Measurements from ENCODE around the gene ARHGAP10. TPM values are rescaled to one million over a fixed set of nuclear protein-coding genes. Genes with fewer than 3 reads are reported as not detected.

Gene ARHGAP10
- total RNA-seq, 1 donor from 2014 or later = 28.0 TPM

DNA sequence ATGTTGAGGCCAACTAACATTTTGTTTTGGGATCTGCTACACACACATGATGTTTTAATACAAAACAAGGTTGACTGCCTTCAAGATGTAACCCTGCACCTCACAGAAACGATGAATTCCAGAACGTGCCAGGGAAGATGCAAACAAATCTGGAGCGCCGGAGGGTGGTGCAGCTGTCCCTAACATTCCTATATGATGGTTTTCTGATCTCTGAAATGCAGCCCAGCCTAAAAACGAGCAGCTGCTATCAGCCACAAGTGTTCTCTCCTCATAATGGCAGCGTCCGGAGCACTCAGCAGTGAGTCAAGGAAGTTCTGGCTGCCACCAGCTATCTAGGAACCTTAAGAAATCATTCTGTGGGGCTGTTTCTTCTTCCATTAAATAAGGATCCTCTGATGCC is 376.9 kb downstream of the ARHGAP10 start:
- H3K4me1 Mint-ChIP-seq (ENCODE audit: low read depth, unreplicated experiment) = peaks cover 20% of the 10 kb centered on the region
- Histone ChIP-seq H4K20me1 (ENCODE audit: insufficient read depth, low read length) (no peaks in the 10 kb centered on the region), H2AFZ (ENCODE audit: low read depth, low read length) (no peak overlapping the region), H3K4me3 (ENCODE audit: insufficient read depth, low read depth, low read length) (no peak overlapping the region), H3K27ac (ENCODE audit: low read depth, low read length) (no peak overlapping the region), H3K9me3 (ENCODE audit: insufficient read depth, low read depth, low read length) (no peaks in the 10 kb centered on the region), H3K9ac (ENCODE audit: low read length) (no peak overlapping the region), H3K4me2 (ENCODE audit: low read length) (no peak overlapping the region), H3K4me1 (ENCODE audit: insufficient read depth, low read length) (peaks cover 12% of the 10 kb centered on the region), H3K79me2 (ENCODE audit: insufficient read depth, low read length) (no peaks in the 10 kb centered on the region), H3K27me3 (ENCODE audit: insufficient read depth, low read length) (no peaks in the 10 kb centered on the region), H3K36me3 (ENCODE audit: insufficient read depth, low read length) (no peaks in the 10 kb centered on the region)
- H3K36me3 Mint-ChIP-seq (ENCODE audit: low read depth, unreplicated experiment) = peaks cover 5% of the 10 kb centered on the region
- no peak for TF ChIP-seq EZH2 (IDR thresholded peaks at IDR 0.05; ENCODE audit: insufficient read depth, low read length)
- TF ChIP-seq, protein P1, sequence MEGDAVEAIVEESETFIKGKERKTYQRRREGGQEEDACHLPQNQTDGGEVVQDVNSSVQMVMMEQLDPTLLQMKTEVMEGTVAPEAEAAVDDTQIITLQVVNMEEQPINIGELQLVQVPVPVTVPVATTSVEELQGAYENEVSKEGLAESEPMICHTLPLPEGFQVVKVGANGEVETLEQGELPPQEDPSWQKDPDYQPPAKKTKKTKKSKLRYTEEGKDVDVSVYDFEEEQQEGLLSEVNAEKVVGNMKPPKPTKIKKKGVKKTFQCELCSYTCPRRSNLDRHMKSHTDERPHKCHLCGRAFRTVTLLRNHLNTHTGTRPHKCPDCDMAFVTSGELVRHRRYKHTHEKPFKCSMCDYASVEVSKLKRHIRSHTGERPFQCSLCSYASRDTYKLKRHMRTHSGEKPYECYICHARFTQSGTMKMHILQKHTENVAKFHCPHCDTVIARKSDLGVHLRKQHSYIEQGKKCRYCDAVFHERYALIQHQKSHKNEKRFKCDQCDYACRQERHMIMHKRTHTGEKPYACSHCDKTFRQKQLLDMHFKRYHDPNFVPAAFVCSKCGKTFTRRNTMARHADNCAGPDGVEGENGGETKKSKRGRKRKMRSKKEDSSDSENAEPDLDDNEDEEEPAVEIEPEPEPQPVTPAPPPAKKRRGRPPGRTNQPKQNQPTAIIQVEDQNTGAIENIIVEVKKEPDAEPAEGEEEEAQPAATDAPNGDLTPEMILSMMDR (IDR thresholded peaks at IDR 0.05; ENCODE audit: insufficient read depth, low read depth, low read length) = no peak
- no peak overlapping the region for H3K4me3 Mint-ChIP-seq (ENCODE audit: unreplicated experiment)
- no peaks in the 10 kb centered on the region for H3K27me3 Mint-ChIP-seq (ENCODE audit: low read depth, unreplicated experiment)
- DNase-seq (ENCODE audit: low read depth) (no peak), FAIRE-seq (no peak)
- peaks cover 15% of the 10 kb centered on the region for H3K9me3 Mint-ChIP-seq (ENCODE audit: unreplicated experiment)
- no peak overlapping the region for H3K27ac Mint-ChIP-seq (ENCODE audit: unreplicated experiment)

DNA sequence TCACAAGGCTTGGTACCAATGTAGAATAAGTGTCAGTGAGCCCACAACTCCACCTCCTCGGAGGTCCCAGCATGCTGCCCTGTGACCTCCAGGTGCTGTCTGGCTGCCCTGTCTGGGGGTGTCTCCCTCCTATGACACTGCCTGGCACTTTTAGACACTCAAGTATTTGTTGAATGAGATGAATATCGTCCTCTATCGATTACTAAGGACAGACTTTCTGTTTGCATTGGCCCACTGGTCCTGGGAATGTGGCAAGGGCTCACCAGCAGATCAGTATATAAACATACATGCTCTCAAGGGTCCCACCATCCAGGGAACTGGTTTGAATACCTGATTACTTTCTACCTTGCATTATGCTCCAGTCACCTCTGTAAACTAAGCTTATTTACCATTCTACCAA is 377.3 kb downstream of the ARHGAP10 start:
- Histone ChIP-seq H3K36me3 (ENCODE audit: insufficient read depth, low read length) (no peaks in the 10 kb centered on the region), H3K4me3 (ENCODE audit: insufficient read depth, low read depth, low read length) (no peak overlapping the region), H3K79me2 (ENCODE audit: insufficient read depth, low read length) (no peaks in the 10 kb centered on the region), H2AFZ (ENCODE audit: low read depth, low read length) (no peak overlapping the region), H3K4me1 (ENCODE audit: insufficient read depth, low read length) (peaks cover 12% of the 10 kb centered on the region), H3K27ac (ENCODE audit: low read depth, low read length) (no peak overlapping the region), H3K4me2 (ENCODE audit: low read length) (no peak overlapping the region), H4K20me1 (ENCODE audit: insufficient read depth, low read length) (no peaks in the 10 kb centered on the region), H3K9me3 (ENCODE audit: insufficient read depth, low read depth, low read length) (no peaks in the 10 kb centered on the region), H3K27me3 (ENCODE audit: insufficient read depth, low read length) (no peaks in the 10 kb centered on the region), H3K9ac (ENCODE audit: low read length) (no peak overlapping the region)
- Mint-ChIP-seq H3K9me3 (ENCODE audit: unreplicated experiment) (peaks cover 15% of the 10 kb centered on the region), H3K27me3 (ENCODE audit: low read depth, unreplicated experiment) (no peaks in the 10 kb centered on the region), H3K4me1 (ENCODE audit: low read depth, unreplicated experiment) (peaks cover 20% of the 10 kb centered on the region), H3K27ac (ENCODE audit: unreplicated experiment) (no peak overlapping the region), H3K36me3 (ENCODE audit: low read depth, unreplicated experiment) (peaks cover 3% of the 10 kb centered on the region), H3K4me3 (ENCODE audit: unreplicated experiment) (no peak overlapping the region)
- FAIRE-seq (no peak), DNase-seq (ENCODE audit: low read depth) (no peak)
- TF ChIP-seq EZH2 (IDR thresholded peaks at IDR 0.05; ENCODE audit: insufficient read depth, low read length) = no peak
- TF ChIP-seq, protein P1 (IDR thresholded peaks at IDR 0.05; ENCODE audit: insufficient read depth, low read depth, low read length) = no peak

DNA sequence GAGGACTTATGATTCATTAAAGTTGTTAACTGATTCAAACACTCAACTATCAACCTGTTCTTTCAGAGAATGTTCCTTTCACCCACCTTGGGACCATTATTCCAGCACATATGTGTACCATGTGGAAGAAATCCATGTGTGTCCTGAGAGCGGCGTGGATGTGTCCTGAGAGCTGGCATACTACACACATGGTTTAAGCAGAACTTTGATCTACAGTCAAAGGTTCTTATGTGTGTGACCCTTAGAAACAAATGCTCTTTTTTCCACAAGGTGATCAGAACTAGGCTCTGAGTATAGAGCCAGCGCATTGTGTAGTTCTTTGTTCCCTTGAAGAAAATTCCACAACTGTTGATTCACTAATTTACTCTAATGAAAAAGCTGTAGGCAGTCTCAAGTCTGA is 378.3 kb downstream of the ARHGAP10 start:
- H3K4me3 ChIP-seq (ENCODE audit: insufficient read depth, low read depth, low read length) = no peak overlapping the region
- H3K9me3 ChIP-seq (ENCODE audit: insufficient read depth, low read depth, low read length) = no peaks in the 10 kb centered on the region
- Mint-ChIP-seq H3K27ac (ENCODE audit: unreplicated experiment) (no peak overlapping the region), H3K36me3 (ENCODE audit: low read depth, unreplicated experiment) (peaks cover 3% of the 10 kb centered on the region), H3K4me3 (ENCODE audit: unreplicated experiment) (no peak overlapping the region), H3K4me1 (ENCODE audit: low read depth, unreplicated experiment) (peaks cover 22% of the 10 kb centered on the region), H3K9me3 (ENCODE audit: unreplicated experiment) (peaks cover 15% of the 10 kb centered on the region), H3K27me3 (ENCODE audit: low read depth, unreplicated experiment) (no peaks in the 10 kb centered on the region)
- no peak overlapping the region for H2AFZ ChIP-seq (ENCODE audit: low read depth, low read length)
- no peaks in the 10 kb centered on the region for H3K27me3 ChIP-seq (ENCODE audit: insufficient read depth, low read length)
- H3K9ac ChIP-seq (ENCODE audit: low read length) = no peak overlapping the region
- TF ChIP-seq EZH2 (IDR thresholded peaks at IDR 0.05; ENCODE audit: insufficient read depth, low read length) = no peak
- TF ChIP-seq, protein P1 (IDR thresholded peaks at IDR 0.05; ENCODE audit: insufficient read depth, low read depth, low read length) = no peak
- FAIRE-seq = no peak
- DNase-seq (ENCODE audit: low read depth) = no peak
- no peaks in the 10 kb centered on the region for H3K36me3 ChIP-seq (ENCODE audit: insufficient read depth, low read length)
- H3K27ac ChIP-seq (ENCODE audit: low read depth, low read length) = no peak overlapping the region
- H3K4me1 ChIP-seq (ENCODE audit: insufficient read depth, low read length) = peaks cover 12% of the 10 kb centered on the region
- H4K20me1 ChIP-seq (ENCODE audit: insufficient read depth, low read length) = no peaks in the 10 kb centered on the region
- no peaks in the 10 kb centered on the region for H3K79me2 ChIP-seq (ENCODE audit: insufficient read depth, low read length)
- H3K4me2 ChIP-seq (ENCODE audit: low read length) = no peak overlapping the region

Data from astrocyte (in vitro differentiated cells and primary cell).